B cell (primary cell): ENCODE data around the gene TMTC3. TPM values are rescaled to one million over a fixed set of nuclear protein-coding genes. Genes with fewer than 3 reads are reported as not detected.

Experiments used
- ATAC-seq: fragments of 200-7000 bp; cut with Tn5 transposase; one replicate; pipeline ENCODE4 v1.10.0; 2021; ENCODE audit warnings: low read depth, mild to moderate bottlenecking, moderate number of reproducible peaks, moderate library complexity
- CTCF ChIA-PET: fragments of 350-600 bp; sonication (Branson Sonifier 250); formaldehyde crosslinking; loops from one replicate; lab custom pipeline; 2021; ENCODE audit warnings: antibody characterized with exemption, inconsistent platforms; lab: Charles Lee
- POLR2A ChIA-PET: fragments of 350-600 bp; sonication (Branson Sonifier 250); formaldehyde crosslinking; loops from one replicate; lab custom pipeline; 2021; ENCODE audit warnings: antibody characterized with exemption; lab: Charles Lee
- DNase-seq: peaks from one replicate; pipeline ENCODE4 v3.0.0; 2013
- H2AFZ ChIP-seq: 2 replicates; pipeline ENCODE4 v1.6.1; 2012; ENCODE audit warnings: mild to moderate bottlenecking, low read depth, low read length; ENCODE audit not compliant: insufficient read depth, poor library complexity, severe bottlenecking
- H3K27ac ChIP-seq, 2 donors: 1 replicate in 1 of 2; 2 replicates in 1 of 2; pipeline ENCODE4 v1.5.1; 2012 to 2013; ENCODE audit warnings: low read length in 2 of 2, mild to moderate bottlenecking in 2 of 2, moderate library complexity in 1 of 2
- H3K27me3 ChIP-seq, 4 experiments: fragments of 200-600 bp in 1 of 4; sonication (generic) in 1 of 4; replicated peaks in 1 of 4; 1 replicate in 2 of 4; 2 replicates in 2 of 4; pipeline versions ENCODE4 v1.6.1 to v1.7.0; 2013 to 2016; ENCODE audit warnings: low read length in 3 of 4, mild to moderate bottlenecking in 2 of 4, mixed read lengths in 1 of 4, moderate library complexity in 1 of 4; ENCODE audit not compliant: insufficient read depth in 4 of 4, control insufficient read depth in 3 of 4; ENCODE audit errors: control extremely low read depth in 1 of 4
- H3K36me3 ChIP-seq, 2 experiments: replicated peaks in 1 of 2; 1 replicate in 1 of 2; 2 replicates in 1 of 2; pipeline versions ENCODE4 v1.6.1 to v1.7.1; 2013; ENCODE audit warnings: low read length in 1 of 2; ENCODE audit not compliant: insufficient read depth in 2 of 2, control insufficient read depth in 1 of 2; ENCODE audit errors: control extremely low read depth in 1 of 2, extremely low read depth in 1 of 2
- H3K4me1 ChIP-seq, 2 donors: fragments of 200-600 bp in 1 of 2; sonication (generic) in 1 of 2; 1 replicate in 1 of 2; 2 replicates in 1 of 2; pipeline versions ENCODE4 v1.5.1 to v1.6.1; 2013 to 2017; ENCODE audit warnings: low read length in 2 of 2; ENCODE audit not compliant: control insufficient read depth in 2 of 2, insufficient read depth in 2 of 2
- H3K4me2 ChIP-seq: replicated peaks from 2 replicates; pipeline ENCODE3; 2012; ENCODE audit warnings: mild to moderate bottlenecking, low read depth, low read length; ENCODE audit not compliant: poor library complexity, severe bottlenecking
- H3K4me3 ChIP-seq, 5 experiments: fragments of 200-600 bp in 1 of 5; sonication (generic) in 1 of 5; 1 replicate in 3 of 5; 2 replicates in 2 of 5; pipeline versions ENCODE4 v1.5.1 to v1.7.0; 2011 to 2016; ENCODE audit warnings: low read length in 4 of 5, mild to moderate bottlenecking in 4 of 5, low read depth in 2 of 5, control low read depth in 1 of 5, moderate library complexity in 1 of 5; ENCODE audit not compliant: insufficient read depth in 1 of 5; ENCODE audit errors: control extremely low read depth in 1 of 5, extremely low read depth in 1 of 5
- H3K79me2 ChIP-seq: fragments of 200-600 bp; sonication (generic); one replicate; pipeline ENCODE4 v1.6.0; 2016; ENCODE audit warnings: low read length; ENCODE audit not compliant: control insufficient read depth, insufficient read depth
- H3K9ac ChIP-seq: fragments of 200-600 bp; sonication (generic); 2 replicates; pipeline ENCODE4 v1.6.1; 2017; ENCODE audit warnings: mild to moderate bottlenecking, low read length, moderate library complexity
- H3K9me3 ChIP-seq, 3 donors: one replicate each; pipeline versions ENCODE4 v1.6.1 to v1.7.1; 2013; ENCODE audit warnings: low read length in 2 of 3; ENCODE audit not compliant: control insufficient read depth in 2 of 3, insufficient read depth in 1 of 3; ENCODE audit errors: control extremely low read depth in 1 of 3
- H4K20me1 ChIP-seq: 2 replicates; pipeline ENCODE4 v1.6.0; 2012; ENCODE audit warnings: mild to moderate bottlenecking, low read length; ENCODE audit not compliant: insufficient read depth, control insufficient read depth, poor library complexity, severe bottlenecking
- H3K27ac Mint-ChIP-seq: one replicate; pipeline ENCODE4 v1.8.0; 2021; ENCODE audit warnings: mixed read lengths
- H3K27me3 Mint-ChIP-seq: one replicate; pipeline ENCODE4 v1.8.0; 2021; ENCODE audit warnings: mixed read lengths
- H3K4me1 Mint-ChIP-seq: one replicate; pipeline ENCODE4 v1.8.0; 2021; ENCODE audit warnings: mixed read lengths
- H3K4me3 Mint-ChIP-seq: one replicate; pipeline ENCODE4 v1.8.0; 2021; ENCODE audit warnings: mixed read lengths
- H3K9me3 Mint-ChIP-seq: one replicate; pipeline ENCODE4 v1.8.0; 2022; ENCODE audit warnings: mixed read lengths; ENCODE audit not compliant: insufficient read depth
- CTCF ChIP-seq: fragments of 200-600 bp; IDR thresholded peaks from one replicate; pipeline ENCODE4 v1.8.0; 2022; ENCODE audit warnings: antibody characterized with exemption, mild to moderate bottlenecking
- EZH2 ChIP-seq: IDR thresholded peaks from 2 replicates; pipeline ENCODE4 v1.6.1; 2012; ENCODE audit warnings: borderline replicate concordance, low read depth, mild to moderate bottlenecking, moderate library complexity, low read length; ENCODE audit not compliant: insufficient read depth, poor library complexity, severe bottlenecking
- WGBS: methylation state at CpG from one replicate; pipeline ENCODE4 v1.1.5; 2013; ENCODE audit warnings: missing lambda C conversion rate; ENCODE audit not compliant: insufficient coverage; 5-methylcytosine and 5-hydroxymethylcytosine counted together
- intact Hi-C: fragments of 100-400 bp; cut with micrococcal nuclease; formaldehyde crosslinking; loops from one replicate; pipeline ENCODE4 v1.10.0; 2022
- polyA plus RNA-seq: library from polyadenylated mRNA; depleted of rRNA; stranded (reverse); fragments of >200 nt; gene quantifications from 2 replicates; pipeline ENCODE4 v1.2.3, GENCODE V29; 2012
- total RNA-seq, 2 donors: library from RNA; stranded (reverse); fragments of 120-200 nt in 1 of 2; gene quantifications; 1 replicate in 1 of 2; 2 replicates in 1 of 2; pipeline versions ENCODE4 v1.2.3 to v1.2.4, GENCODE V29; 2013 to 2022

Gene TMTC3
- total and polyA plus RNA-seq, 2 donors (not counting 1 experiment from before 2014, with no cell fraction given): 1.7 to 10.1 TPM

- no peaks in the 10 kb centered on the region for H3K79me2 ChIP-seq
- WGBS: no CpG with 5 or more reads among the region's 3 CpGs
- no peak for DNase-seq
- H4K20me1 ChIP-seq: no peaks in the 10 kb centered on the region
- H3K9me3 Mint-ChIP-seq: no peaks in the 10 kb centered on the region
- POLR2A ChIA-PET: no interaction called here
- H3K27me3 ChIP-seq: no peaks in the 10 kb centered on the region
- no peaks in the 10 kb centered on the region for H3K4me1 ChIP-seq
- no peaks in the 10 kb centered on the region for H3K27me3 Mint-ChIP-seq
- H3K4me3 ChIP-seq: no peak overlapping the region
- H3K9me3 ChIP-seq: no peaks in the 10 kb centered on the region
- no peak overlapping the region for H2AFZ ChIP-seq
- CTCF ChIA-PET: no interaction called here
- ATAC-seq: no peak
- no peak for TF ChIP-seq CTCF
- H3K9ac ChIP-seq: no peak overlapping the region
- H3K4me2 ChIP-seq: no peak overlapping the region
- intact Hi-C loops: no loop called here
- peaks cover 15 to 44% of the 10 kb centered on the region in 2 experiments for H3K36me3 ChIP-seq
- H3K27ac ChIP-seq: no peak overlapping the region
- H3K27ac Mint-ChIP-seq: no peak overlapping the region
- peaks cover 7% of the 10 kb centered on the region for H3K4me1 Mint-ChIP-seq
- no peak overlapping the region for H3K4me3 Mint-ChIP-seq
Measured at GRCh38 chr12:88175544-88175943, 33.4 kb downstream of the TMTC3 start.

- ATAC-seq: no peak
- Histone ChIP-seq H3K9ac (no peak overlapping the region), H3K36me3 (peaks cover 8 to 55% of the 10 kb centered on the region in 2 experiments), H3K79me2 (no peaks in the 10 kb centered on the region), H2AFZ (no peak overlapping the region), H3K4me1 (no peaks in the 10 kb centered on the region), H3K27me3 (no peaks in the 10 kb centered on the region), H3K4me2 (no peak overlapping the region), H3K9me3 (peaks cover 0 to 3% (median 0%) of the 10 kb centered on the region in 3 donors), H3K27ac (no peak overlapping the region), H3K4me3 (no peak overlapping the region), H4K20me1 (no peaks in the 10 kb centered on the region)
- Mint-ChIP-seq H3K27ac (no peak overlapping the region), H3K4me1 (no peaks in the 10 kb centered on the region), H3K27me3 (no peaks in the 10 kb centered on the region), H3K4me3 (no peak overlapping the region), H3K9me3 (no peaks in the 10 kb centered on the region)
- TF ChIP-seq CTCF (no peak), EZH2 (no peak)
- no peak for DNase-seq
- POLR2A ChIA-PET: no interaction called here
- intact Hi-C loops: no loop called here
- CTCF ChIA-PET: no interaction called here
- WGBS: 100% methylated on average over 2 of the region's 6 CpGs
Measured at GRCh38 chr12:88179436-88180014, 37.4 kb downstream of the TMTC3 start.
